Epithelial cell of prostate (primary cell): ENCODE results near the gene PFDN4.

Experiments
- DNase-seq: peaks from one replicate; pipeline ENCODE4 v3.0.0-alpha.2; 2011; ENCODE audit warnings: low read depth, low spot score
- H3K27ac ChIP-seq: fragments of 450-650 bp; 2 replicates; pipeline ENCODE4 v1.5.1; 2017; ENCODE audit warnings: mild to moderate bottlenecking

PFDN4 gene

GRCh38 chr20:54197621-54198604, 10.0 kb upstream of the PFDN4 start:
- DNase-seq: no peak
- H3K27ac ChIP-seq: no peak overlapping the region

- no peak for DNase-seq
- no peak overlapping the region for H3K27ac ChIP-seq
Measured at GRCh38 chr20:54199283-54199682, 8.6 kb upstream of the PFDN4 start.

- DNase-seq: no peak
Measured at GRCh38 chr20:54199721-54200176, 8.1 kb upstream of the PFDN4 start.

GRCh38 chr20:54200487-54201267, 7.2 kb upstream of the PFDN4 start:
- no peak overlapping the region for H3K27ac ChIP-seq
- no peak for DNase-seq

More at GRCh38 chr20:54199721-54200176, 8.1 kb upstream of the PFDN4 start:
- peak overlapping the region; percentile 27 for H3K27ac ChIP-seq

- no peak overlapping the region for H3K27ac ChIP-seq
Measured at GRCh38 chr20:54201268-54201846, 6.5 kb upstream of the PFDN4 start.

GRCh38 chr20:54203281-54203680, 4.6 kb upstream of the PFDN4 start:
- no peak for DNase-seq
- H3K27ac ChIP-seq: no peak overlapping the region

More at GRCh38 chr20:54201268-54201846, 6.5 kb upstream of the PFDN4 start:
- no peak for DNase-seq

GRCh38 chr20:54204063-54204462, 3.8 kb upstream of the PFDN4 start:
- H3K27ac ChIP-seq: no peak overlapping the region
- no peak for DNase-seq

- no peak for DNase-seq
Measured at GRCh38 chr20:54204481-54204880, 3.4 kb upstream of the PFDN4 start.

GRCh38 chr20:54205450-54205849, 2.4 kb upstream of the PFDN4 start:
- no peak overlapping the region for H3K27ac ChIP-seq
- DNase-seq: no peak

More at GRCh38 chr20:54204481-54204880, 3.4 kb upstream of the PFDN4 start:
- no peak overlapping the region for H3K27ac ChIP-seq

GRCh38 chr20:54207053-54207742, 689 bp upstream of the PFDN4 start:
- DNase-seq: no peak
- H3K27ac ChIP-seq: peak overlapping the region; percentile 65

- no peak for DNase-seq
- H3K27ac ChIP-seq: peak overlapping the region; percentile 65
Measured at GRCh38 chr20:54208548-54209176, 775 bp downstream of the PFDN4 start.

- no peak for DNase-seq
- H3K27ac ChIP-seq: no peak overlapping the region
Measured at GRCh38 chr20:54209216-54209813, 1.4 kb downstream of the PFDN4 start.

- no peak for DNase-seq
- H3K27ac ChIP-seq: no peak overlapping the region
Measured at GRCh38 chr20:54212226-54212625, 4.3 kb downstream of the PFDN4 start.

GRCh38 chr20:54212871-54213270, 5.0 kb downstream of the PFDN4 start:
- no peak overlapping the region for H3K27ac ChIP-seq
- no peak for DNase-seq

GRCh38 chr20:54214566-54214965, 6.7 kb downstream of the PFDN4 start:
- DNase-seq: no peak
- no peak overlapping the region for H3K27ac ChIP-seq

GRCh38 chr20:54215157-54215789, 7.4 kb downstream of the PFDN4 start:
- no peak overlapping the region for H3K27ac ChIP-seq
- DNase-seq: no peak

GRCh38 chr20:54217762-54218161, 9.9 kb downstream of the PFDN4 start:
- no peak for DNase-seq
- no peak overlapping the region for H3K27ac ChIP-seq

GRCh38 chr20:54218470-54218869, 10.6 kb downstream of the PFDN4 start:
- DNase-seq: no peak
- no peak overlapping the region for H3K27ac ChIP-seq
